Measurements from ENCODE around the gene GPR108.

Gene GPR108

GRCh38 chr19:6738787-6739389 is 1.5 kb upstream of the GPR108 start:
- in situ Hi-C loops (cut with MboI; ENCODE audit: low sequenced_read_pairs) = loop anchor here (10.0 kb wide), 1 partner anchor 214 kb away; no protein-coding TSS in a partner anchor

GRCh38 chr19:6737873-6738786 is 750 bp upstream of the GPR108 start:
- in situ Hi-C loops (cut with MboI; ENCODE audit: low sequenced_read_pairs) = loop anchor here (10.0 kb wide), 1 partner anchor 213 kb away; no protein-coding TSS in a partner anchor

GRCh38 chr19:6736917-6737283 is 480 bp downstream of the GPR108 start:
- in situ Hi-C loops (cut with MboI; ENCODE audit: low sequenced_read_pairs) = loop anchor here (10.0 kb wide), 1 partner anchor 212 kb away; no protein-coding TSS in a partner anchor

- in situ Hi-C loops (cut with MboI; ENCODE audit: low sequenced_read_pairs) = loop anchor here (10.0 kb wide), 1 partner anchor 212 kb away; no protein-coding TSS in a partner anchor
These were observed 1.0 kb downstream of the GPR108 start for GRCh38 chr19:6736169-6736916.

GRCh38 chr19:6735181-6735911 is 2.0 kb downstream of the GPR108 start:
- in situ Hi-C loops (cut with MboI; ENCODE audit: low sequenced_read_pairs) = loop anchor here (10.0 kb wide), 1 partner anchor 211 kb away; no protein-coding TSS in a partner anchor

DNA sequence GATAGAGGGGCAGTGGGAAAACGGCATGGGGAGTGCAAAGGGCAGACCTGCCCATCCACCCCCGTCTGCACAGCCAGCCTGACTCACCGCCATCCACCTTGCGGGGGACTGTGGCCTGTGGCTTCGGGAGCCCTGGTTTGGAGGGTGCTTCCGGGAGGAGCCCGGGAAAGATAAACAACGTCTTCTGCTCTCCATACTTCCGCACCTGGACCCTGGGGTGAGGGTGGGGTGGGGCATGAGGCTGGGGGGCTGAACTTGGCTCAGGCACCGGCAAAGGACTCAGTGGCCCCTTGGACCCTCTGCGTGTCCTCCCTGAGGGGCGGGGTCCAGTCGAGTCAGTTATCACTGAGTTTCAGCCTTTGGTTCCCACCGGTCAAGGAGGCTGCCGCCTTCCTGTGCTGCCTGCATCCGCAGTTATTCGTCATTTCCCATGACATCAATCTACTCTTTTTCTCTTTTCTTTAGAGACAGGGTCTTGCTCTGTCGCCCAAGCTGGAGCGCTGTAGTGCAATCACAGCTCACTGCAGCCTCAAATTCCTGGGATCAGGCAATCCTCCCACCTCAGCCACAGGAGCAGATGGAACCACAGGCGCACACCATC is 3.2 kb downstream of the GPR108 start:
- in situ Hi-C loops (cut with MboI; ENCODE audit: low sequenced_read_pairs) = loop anchor here (10.0 kb wide), 1 partner anchor 209 kb away; no protein-coding TSS in a partner anchor

DNA sequence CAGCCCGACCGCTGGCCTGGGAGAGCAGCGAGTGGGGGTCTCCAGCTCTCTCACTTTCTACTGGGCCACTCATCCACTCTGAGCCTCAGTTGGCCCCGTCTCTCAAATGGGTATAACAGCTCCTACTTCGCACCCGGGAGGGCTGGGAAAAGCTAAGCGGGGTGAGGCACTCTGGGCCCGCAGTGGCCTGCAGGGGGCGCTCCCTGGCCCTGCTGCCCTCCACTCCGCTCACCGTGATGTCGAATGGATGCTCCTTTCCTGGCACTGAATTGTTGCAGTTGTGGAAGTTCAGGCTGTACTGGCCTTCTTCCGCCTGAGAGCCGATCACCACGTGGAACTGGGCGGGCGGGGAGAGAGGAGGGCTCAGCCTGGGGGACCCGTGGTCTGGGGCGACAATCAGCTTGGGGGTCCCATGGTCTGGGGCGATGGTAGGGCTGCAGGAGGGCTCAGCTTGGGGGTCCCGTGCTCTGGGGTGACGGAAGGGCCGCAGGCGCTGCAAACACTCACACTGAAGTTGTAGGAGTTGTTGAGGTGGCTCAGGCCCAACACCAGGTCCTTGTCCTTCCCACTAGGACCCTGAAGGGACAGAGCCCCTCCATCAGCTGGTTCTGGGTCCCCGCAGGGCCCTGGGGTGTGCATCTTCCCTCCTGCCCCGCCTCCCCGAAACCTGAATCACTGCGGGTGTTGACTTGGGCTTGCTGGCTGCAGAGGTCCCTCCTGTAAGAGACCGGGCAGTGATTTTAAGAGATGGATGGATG is 3.9 kb downstream of the GPR108 start:
- in situ Hi-C loops (cut with MboI; ENCODE audit: low sequenced_read_pairs) = loop anchor here (10.0 kb wide), 1 partner anchor 209 kb away; no protein-coding TSS in a partner anchor

GRCh38 chr19:6732803-6733337 is 4.5 kb downstream of the GPR108 start:
- in situ Hi-C loops (cut with MboI; ENCODE audit: low sequenced_read_pairs) = loop anchor here (10.0 kb wide), 1 partner anchor 208 kb away; no protein-coding TSS in a partner anchor

DNA sequence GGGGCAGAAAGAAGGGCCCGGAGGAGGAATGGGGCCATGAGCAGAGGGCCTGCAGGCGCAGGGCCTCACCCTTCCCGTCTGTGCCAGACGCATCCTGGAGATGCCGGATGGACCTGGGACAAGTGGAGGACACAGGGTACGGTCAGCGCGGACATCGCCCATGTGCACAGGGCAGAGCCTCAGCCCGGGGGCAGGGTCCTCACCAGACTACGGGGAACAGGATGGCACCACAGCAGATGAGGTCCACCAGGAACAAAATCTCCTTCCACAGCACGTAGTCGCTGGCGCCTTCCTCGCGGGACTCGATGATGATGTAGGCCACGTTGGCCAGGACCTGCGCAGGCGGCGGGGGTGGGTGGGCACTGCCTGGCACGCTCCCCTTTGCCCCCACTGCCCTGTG is 5.6 kb downstream of the GPR108 start:
- in situ Hi-C loops (cut with MboI; ENCODE audit: low sequenced_read_pairs) = loop anchor here (10.0 kb wide), 1 partner anchor 207 kb away; no protein-coding TSS in a partner anchor

- in situ Hi-C loops (cut with MboI; ENCODE audit: low sequenced_read_pairs) = loop anchor here (10.0 kb wide), 1 partner anchor 206 kb away; no protein-coding TSS in a partner anchor
These were observed 6.3 kb downstream of the GPR108 start for GRCh38 chr19:6730941-6731670.

GRCh38 chr19:6730153-6730804 is 7.1 kb downstream of the GPR108 start:
- in situ Hi-C loops (cut with MboI; ENCODE audit: low sequenced_read_pairs) = loop anchor here (10.0 kb wide), 1 partner anchor 205 kb away; no protein-coding TSS in a partner anchor

GRCh38 chr19:6729573-6730152 is 7.7 kb downstream of the GPR108 start:
- in situ Hi-C loops (cut with MboI; ENCODE audit: low sequenced_read_pairs) = loop anchor here (10.0 kb wide), 1 partner anchor 205 kb away; no protein-coding TSS in a partner anchor

GRCh38 chr19:6728346-6728745 is 9.0 kb downstream of the GPR108 start:
- in situ Hi-C loops (cut with MboI; ENCODE audit: low sequenced_read_pairs) = no loop called here

DNA sequence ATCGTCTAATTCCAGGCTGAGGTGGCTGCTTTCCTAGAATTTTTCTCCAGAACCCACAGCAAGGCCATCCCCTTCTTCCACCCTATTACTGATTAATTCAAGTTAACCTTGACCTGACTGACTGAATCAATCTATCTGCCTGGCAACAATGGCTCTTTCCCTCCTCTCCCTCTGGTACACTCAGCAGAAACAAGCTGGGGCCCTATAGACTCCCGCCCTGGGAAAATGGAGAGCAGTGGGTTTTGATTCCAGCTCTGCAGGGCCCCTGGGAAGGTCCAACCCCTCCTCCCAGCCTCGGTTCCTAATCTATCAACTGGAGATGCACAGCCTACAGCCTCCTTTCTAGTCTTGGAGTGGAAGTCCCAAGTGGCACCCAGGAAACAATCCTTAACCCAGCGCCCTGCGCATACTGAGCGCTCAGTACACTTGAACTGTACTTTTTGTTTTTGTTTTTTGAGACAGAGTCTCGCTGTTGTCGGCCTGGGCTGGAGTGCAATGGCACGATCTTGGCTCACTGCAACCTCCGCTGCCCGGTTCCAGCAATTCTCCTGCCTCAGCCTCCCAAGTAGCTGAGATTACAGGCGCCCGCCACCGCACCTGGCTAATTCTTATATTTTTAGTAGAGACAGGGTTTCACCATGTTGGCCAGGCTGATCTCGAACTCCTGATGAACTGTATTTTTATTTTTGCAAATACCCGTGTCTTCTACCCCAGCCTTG is 11.7 kb downstream of the GPR108 start:
- in situ Hi-C loops (cut with MboI; ENCODE audit: low sequenced_read_pairs) = no loop called here

DNA sequence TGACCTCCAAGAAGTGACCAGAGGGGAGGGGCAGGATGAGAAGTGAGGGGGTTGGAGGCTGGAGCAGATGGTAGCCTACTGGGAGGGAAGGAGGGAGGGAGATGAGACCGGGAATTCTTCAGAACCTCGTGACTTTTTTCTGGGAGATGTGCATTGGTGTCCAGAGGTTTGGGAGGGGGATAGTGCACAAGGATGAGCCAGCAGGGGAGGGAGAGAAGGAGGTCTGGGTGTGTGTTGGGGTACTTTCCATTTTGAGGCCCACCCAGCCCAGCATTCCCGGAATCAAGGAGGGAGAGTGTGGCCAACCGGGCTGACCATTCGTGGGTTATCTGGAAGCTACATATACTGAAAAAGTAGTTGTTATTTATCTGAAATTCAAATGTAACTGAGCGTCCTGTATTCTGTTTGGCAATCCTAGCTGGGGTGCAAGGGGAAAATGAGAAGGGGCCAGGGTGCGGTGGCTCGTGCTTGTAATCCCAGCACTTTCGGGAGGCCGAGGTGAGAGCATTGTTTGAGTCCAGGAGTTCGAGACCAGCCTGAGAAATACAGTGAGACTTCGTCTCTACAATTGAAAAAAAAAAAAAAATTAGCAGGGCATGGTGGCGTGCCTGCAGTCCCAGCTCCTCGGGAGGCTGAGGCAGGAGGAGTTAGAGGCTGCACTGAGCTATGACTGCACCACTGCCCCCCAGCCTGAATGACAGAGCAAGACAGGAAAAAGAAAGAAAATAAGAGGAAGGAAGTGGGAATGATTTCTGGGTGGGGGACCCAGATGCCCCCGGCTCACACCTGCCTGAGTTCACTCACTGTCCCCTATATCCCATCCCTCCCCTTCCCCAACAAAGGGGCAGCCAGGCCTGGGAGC is 12.5 kb downstream of the GPR108 start:
- in situ Hi-C loops (cut with MboI; ENCODE audit: low sequenced_read_pairs) = no loop called here
